ENCODE measurements around the gene TRERF1. TPM values are rescaled to one million over a fixed set of nuclear protein-coding genes. Genes with fewer than 3 reads are reported as not detected.

TRERF1 gene
- total RNA-seq, 1 donor from 2014 or later, result 8.3 TPM

GRCh38 chr6:42322676-42323075, 129.1 kb downstream of the TRERF1 start:
- Histone ChIP-seq H3F3A (ENCODE audit: low read depth) (no peaks in the 10 kb centered on the region), H3K9ac (no peak overlapping the region), H3K9me3 (ENCODE audit: low read depth) (no peaks in the 10 kb centered on the region), H3K4me1 (no peaks in the 10 kb centered on the region), H3K27ac (no peak overlapping the region), H2AFZ (replicated peaks) (no peak overlapping the region), H4K20me1 (ENCODE audit: low read depth) (peaks cover 3% of the 10 kb centered on the region), H3K4me2 (no peak overlapping the region), H3K4me3 (no peak overlapping the region), H3K79me2 (ENCODE audit: low read depth) (peaks cover 26% of the 10 kb centered on the region), H3K36me3 (no peaks in the 10 kb centered on the region), H3K27me3 (no peaks in the 10 kb centered on the region)
- DNase-seq (ENCODE audit: low spot score), result peak; percentile 40
- H3K4me3 Mint-ChIP-seq, result no peak overlapping the region
- no peaks in the 10 kb centered on the region for H3K27me3 Mint-ChIP-seq (ENCODE audit: insufficient read depth, low read depth)
- peaks cover 8% of the 10 kb centered on the region for H3K9me3 Mint-ChIP-seq
- TF ChIP-seq CTCF (IDR thresholded peaks at IDR 0.05) (peak; percentile 46), EZH2 (IDR thresholded peaks at IDR 0.05) (no peak), EZH2phosphoT487 (IDR thresholded peaks at IDR 0.05) (no peak)
- H3K27ac Mint-ChIP-seq, result no peak overlapping the region
- H3K4me1 Mint-ChIP-seq, result no peaks in the 10 kb centered on the region
- no peaks in the 10 kb centered on the region for H3K36me3 Mint-ChIP-seq

- Mint-ChIP-seq H3K27me3 (ENCODE audit: insufficient read depth, low read depth) (no peaks in the 10 kb centered on the region), H3K9me3 (peaks cover 8% of the 10 kb centered on the region), H3K4me1 (peaks cover 2% of the 10 kb centered on the region), H3K36me3 (no peaks in the 10 kb centered on the region), H3K4me3 (no peak overlapping the region), H3K27ac (no peak overlapping the region)
- H3K9ac ChIP-seq, result no peak overlapping the region
- H3K4me1 ChIP-seq, result peaks cover 3% of the 10 kb centered on the region
- no peaks in the 10 kb centered on the region for H3K9me3 ChIP-seq (ENCODE audit: low read depth)
- peaks cover 8% of the 10 kb centered on the region for H4K20me1 ChIP-seq (ENCODE audit: low read depth)
- DNase-seq (ENCODE audit: low spot score), result no peak
- TF ChIP-seq EZH2phosphoT487 (IDR thresholded peaks at IDR 0.05) (no peak), CTCF (IDR thresholded peaks at IDR 0.05) (no peak), EZH2 (IDR thresholded peaks at IDR 0.05) (no peak)
- no peak overlapping the region for H3K27ac ChIP-seq
- peaks cover 30% of the 10 kb centered on the region for H3K79me2 ChIP-seq (ENCODE audit: low read depth)
- H3K36me3 ChIP-seq, result no peaks in the 10 kb centered on the region
- H2AFZ ChIP-seq (replicated peaks), result no peak overlapping the region
- H3K27me3 ChIP-seq, result no peaks in the 10 kb centered on the region
- no peaks in the 10 kb centered on the region for H3F3A ChIP-seq (ENCODE audit: low read depth)
- H3K4me3 ChIP-seq, result no peak overlapping the region
- H3K4me2 ChIP-seq, result no peak overlapping the region
These were observed 129.8 kb downstream of the TRERF1 start for GRCh38 chr6:42321976-42322375.

- no peak overlapping the region for H3K4me2 ChIP-seq
- H3K27ac Mint-ChIP-seq, result no peak overlapping the region
- peaks cover 10% of the 10 kb centered on the region for H4K20me1 ChIP-seq (ENCODE audit: low read depth)
- H3K4me1 ChIP-seq, result peaks cover 9% of the 10 kb centered on the region
- no peak overlapping the region for H3K9ac ChIP-seq
- H3F3A ChIP-seq (ENCODE audit: low read depth), result no peaks in the 10 kb centered on the region
- TF ChIP-seq EZH2phosphoT487 (IDR thresholded peaks at IDR 0.05), result no peak
- TF ChIP-seq CTCF (IDR thresholded peaks at IDR 0.05), result no peak
- TF ChIP-seq EZH2 (IDR thresholded peaks at IDR 0.05), result no peak
- peaks cover 32% of the 10 kb centered on the region for H3K79me2 ChIP-seq (ENCODE audit: low read depth)
- no peaks in the 10 kb centered on the region for H3K36me3 ChIP-seq
- peaks cover 13% of the 10 kb centered on the region for H3K4me1 Mint-ChIP-seq
- peaks cover 8% of the 10 kb centered on the region for H3K9me3 Mint-ChIP-seq
- H3K27me3 Mint-ChIP-seq (ENCODE audit: insufficient read depth, low read depth), result no peaks in the 10 kb centered on the region
- no peaks in the 10 kb centered on the region for H3K27me3 ChIP-seq
- no peak overlapping the region for H3K4me3 Mint-ChIP-seq
- no peak for DNase-seq (ENCODE audit: low spot score)
- H3K36me3 Mint-ChIP-seq, result no peaks in the 10 kb centered on the region
- no peak overlapping the region for H3K4me3 ChIP-seq
- no peak overlapping the region for H2AFZ ChIP-seq (replicated peaks)
- no peaks in the 10 kb centered on the region for H3K9me3 ChIP-seq (ENCODE audit: low read depth)
- no peak overlapping the region for H3K27ac ChIP-seq
These were observed 131.0 kb downstream of the TRERF1 start for GRCh38 chr6:42320762-42321161.
